SK-N-SH (cell line): ENCODE measurements around the gene TMEM74B. TPM values are rescaled to one million over a fixed set of nuclear protein-coding genes. Genes with fewer than 3 reads are reported as not detected.

ENCODE experiments used
- CTCF ChIA-PET: fragments of 300-600, 350-600 bp; formaldehyde crosslinking; extraction: SDS; loops from one replicate; lab custom pipeline; 2021; lab: Yijun Ruan, JAX
- POLR2A ChIA-PET: fragments of 350-600 bp; sonication (Branson Sonifier 250); formaldehyde crosslinking; extraction: SDS; loops from one replicate; lab custom pipeline; 2020; ENCODE audit warnings: antibody characterized with exemption, inconsistent platforms; lab: Yijun Ruan, JAX
- DNase-seq: peaks from one replicate; pipeline ENCODE4 v3.0.0; 2012
- H2AFZ ChIP-seq: fragments of 200-600 bp; sonication (generic); 2 replicates; pipeline ENCODE4 v1.8.1; 2016; ENCODE audit warnings: antibody characterized with exemption, mild to moderate bottlenecking, low read depth
- H3F3A ChIP-seq: fragments of 200-600 bp; sonication (generic); replicated peaks from 2 replicates; pipeline ENCODE3; 2016; ENCODE audit warnings: antibody characterized with exemption, mild to moderate bottlenecking; ENCODE audit not compliant: insufficient read depth
- H3K27ac ChIP-seq, 2 experiments: fragments of 200-500 bp in 1 of 2; fragments of 200-600 bp in 1 of 2; sonication (Bioruptor generic) in 1 of 2; sonication (generic), shearing (Covaris generic) in 1 of 2; 2 replicates each; pipeline versions ENCODE4 v1.5.1 to v1.6.1; 2014 to 2016; ENCODE audit warnings: low read depth in 2 of 2, inconsistent platforms in 1 of 2, low read length in 1 of 2, mild to moderate bottlenecking in 1 of 2, mixed read lengths in 1 of 2
- H3K27me3 ChIP-seq: fragments of 200-600 bp; sonication (generic), shearing (Covaris generic); 2 replicates; pipeline ENCODE4 v1.6.1; 2016; ENCODE audit warnings: mixed run types; ENCODE audit not compliant: insufficient read depth
- H3K36me3 ChIP-seq, 2 experiments: fragments of 200-500 bp in 1 of 2; fragments of 200-600 bp in 1 of 2; sonication (Bioruptor generic) in 1 of 2; sonication (generic) in 1 of 2; replicated peaks in 1 of 2; 2 replicates each; pipeline versions ENCODE3 to v1.5.1; 2014 to 2016; ENCODE audit warnings: low read length in 1 of 2, mild to moderate bottlenecking in 1 of 2; ENCODE audit not compliant: insufficient read depth in 2 of 2, control insufficient read depth in 1 of 2
- H3K4me1 ChIP-seq, 2 experiments: fragments of 200-500 bp in 1 of 2; fragments of 200-600 bp in 1 of 2; sonication (Bioruptor generic) in 1 of 2; sonication (generic), shearing (Covaris generic) in 1 of 2; 2 replicates each; pipeline versions ENCODE4 v1.5.1 to v1.6.1; 2014 to 2016; ENCODE audit warnings: low read depth in 1 of 2, low read length in 1 of 2, mixed run types in 1 of 2; ENCODE audit not compliant: insufficient read depth in 2 of 2, control insufficient read depth in 1 of 2
- H3K4me2 ChIP-seq: fragments of 200-600 bp; sonication (generic), shearing (Covaris generic); 2 replicates; pipeline ENCODE4 v1.6.1; 2017; ENCODE audit warnings: mixed run types
- H3K4me3 ChIP-seq, 2 experiments: fragments of 200-500 bp in 1 of 2; fragments of 200-600 bp in 1 of 2; sonication (Bioruptor generic) in 1 of 2; sonication (generic), shearing (Covaris generic) in 1 of 2; 2 replicates each; pipeline versions ENCODE4 v1.5.1 to v1.8.1; 2014 to 2016; ENCODE audit warnings: low read depth in 2 of 2, inconsistent platforms in 1 of 2, low read length in 1 of 2, mild to moderate bottlenecking in 1 of 2, mixed read lengths in 1 of 2, moderate library complexity in 1 of 2
- H3K79me2 ChIP-seq: fragments of 200-600 bp; sonication (generic); 2 replicates; pipeline ENCODE4 v1.8.1; 2017; ENCODE audit warnings: mild to moderate bottlenecking; ENCODE audit not compliant: insufficient read depth
- H3K9ac ChIP-seq: fragments of 200-600 bp; sonication (generic); 2 replicates; pipeline ENCODE4 v1.6.1; 2017; ENCODE audit warnings: mixed run types
- H3K9me2 ChIP-seq: fragments of 200-600 bp; sonication (generic); 2 replicates; pipeline ENCODE4 v1.6.1; 2017; ENCODE audit warnings: mixed run types
- H3K9me3 ChIP-seq: fragments of 200-600 bp; sonication (generic); 2 replicates; pipeline ENCODE4 v1.6.1; 2017; ENCODE audit warnings: mixed run types, mild to moderate bottlenecking, moderate library complexity
- H4K20me1 ChIP-seq: fragments of 200-600 bp; sonication (generic); 2 replicates; pipeline ENCODE4 v1.6.1; 2017; ENCODE audit warnings: mild to moderate bottlenecking, mixed run types; ENCODE audit not compliant: insufficient read depth
- CHD2 ChIP-seq: fragments of 150-350 bp; IDR thresholded peaks from 2 replicates; pipeline ENCODE4 v1.6.1; 2018; ENCODE audit warnings: low read length; ENCODE audit not compliant: partially characterized antibody
- FOXM1 ChIP-seq: IDR thresholded peaks from 2 replicates; pipeline ENCODE4 v1.4.0; 2012; ENCODE audit warnings: low read depth, mild to moderate bottlenecking
- NFIC ChIP-seq: IDR thresholded peaks from 2 replicates; pipeline ENCODE4 v1.4.0; 2012; ENCODE audit warnings: borderline replicate concordance
- NRF1 ChIP-seq: IDR thresholded peaks from 2 replicates; pipeline ENCODE4 v1.6.1; 2012; ENCODE audit warnings: low read depth, mild to moderate bottlenecking, low read length
- RAD21 ChIP-seq: IDR thresholded peaks from 2 replicates; pipeline ENCODE4 v1.6.1; 2012; ENCODE audit warnings: mild to moderate bottlenecking, low read length
- RFX5 ChIP-seq: IDR thresholded peaks from 2 replicates; pipeline ENCODE4 v1.6.1; 2012; ENCODE audit warnings: mild to moderate bottlenecking, improper control_type of control experiment, low read length
- SMC3 ChIP-seq: IDR thresholded peaks from 2 replicates; pipeline ENCODE4 v1.6.1; 2012; ENCODE audit warnings: low read depth, low read length, improper control_type of control experiment
- TAF1 ChIP-seq: IDR thresholded peaks from 2 replicates; pipeline ENCODE4 v1.6.1; 2012; ENCODE audit warnings: low read depth, mild to moderate bottlenecking, low read length, moderate library complexity, borderline replicate concordance
- USF1 ChIP-seq: IDR thresholded peaks from 2 replicates; pipeline ENCODE4 v1.4.0; 2012; ENCODE audit warnings: low read depth, borderline replicate concordance
- USF2 ChIP-seq: fragments of 150-350 bp; IDR thresholded peaks from 2 replicates; pipeline ENCODE4 v1.6.1; 2017; ENCODE audit warnings: antibody characterized with exemption, low read length, low read depth, borderline replicate concordance
- YY1 ChIP-seq: IDR thresholded peaks from 2 replicates; pipeline ENCODE4 v1.4.0; 2012; ENCODE audit warnings: low read depth, mild to moderate bottlenecking
- ZBTB33 ChIP-seq: IDR thresholded peaks from 2 replicates; pipeline ENCODE4 v1.4.0; 2012; ENCODE audit warnings: low read depth, borderline replicate concordance
- WGBS: methylation state at CpG from one replicate; pipeline ENCODE4 v1.1.6; 2017; ENCODE audit warnings: low lambda C conversion rate; 5-methylcytosine and 5-hydroxymethylcytosine counted together
- polyA plus RNA-seq, 3 experiments: library from polyadenylated mRNA; depleted of rRNA; stranded (reverse); fragments of >200 nt; gene quantifications; 2 replicates each; pipeline ENCODE4 v1.2.3, GENCODE V29; 2012
- TF ChIP-seq, protein P1 (sequence below): fragments of 200-600 bp; sonication (generic); IDR thresholded peaks from 2 replicates; pipeline ENCODE4 v1.6.1; 2017; ENCODE audit warnings: antibody characterized with exemption, mild to moderate bottlenecking, moderate library complexity
- TF ChIP-seq, protein P2 (sequence below): IDR thresholded peaks from 2 replicates; pipeline ENCODE4 v1.6.1; 2012; ENCODE audit warnings: mild to moderate bottlenecking, low read depth, low read length, moderate library complexity

TMEM74B gene
- polyA plus RNA-seq, 1 of the 3 experiments (the other 2 are of a cell fraction), result 1.8 TPM

DNA sequence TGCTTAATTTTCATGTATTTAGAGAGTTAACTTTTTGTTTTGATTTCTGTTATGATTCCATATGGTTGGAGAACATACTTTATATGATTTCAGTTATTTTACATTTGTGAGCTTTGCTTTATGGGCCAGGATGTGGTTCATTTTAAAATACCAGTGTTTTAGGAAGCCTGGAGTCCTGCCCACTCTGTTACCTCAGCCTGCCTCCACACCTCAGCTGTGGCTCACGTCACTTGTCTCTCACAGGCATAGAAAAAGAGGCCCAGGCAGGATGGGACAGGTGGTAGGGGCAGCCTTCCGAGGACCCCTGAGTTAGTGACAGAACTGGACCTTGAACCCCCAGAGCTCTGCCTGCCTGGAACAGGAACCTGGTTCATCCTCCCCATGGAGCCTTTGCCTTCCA lies 50.4 kb downstream of the TMEM74B start:
- H2AFZ ChIP-seq, result no peak overlapping the region
- 90% methylated on average over 1 of the region's 2 CpGs for WGBS
- no peak for TF ChIP-seq NFIC
- no peak for TF ChIP-seq TAF1
- TF ChIP-seq CHD2, result no peak
- TF ChIP-seq, protein P1, sequence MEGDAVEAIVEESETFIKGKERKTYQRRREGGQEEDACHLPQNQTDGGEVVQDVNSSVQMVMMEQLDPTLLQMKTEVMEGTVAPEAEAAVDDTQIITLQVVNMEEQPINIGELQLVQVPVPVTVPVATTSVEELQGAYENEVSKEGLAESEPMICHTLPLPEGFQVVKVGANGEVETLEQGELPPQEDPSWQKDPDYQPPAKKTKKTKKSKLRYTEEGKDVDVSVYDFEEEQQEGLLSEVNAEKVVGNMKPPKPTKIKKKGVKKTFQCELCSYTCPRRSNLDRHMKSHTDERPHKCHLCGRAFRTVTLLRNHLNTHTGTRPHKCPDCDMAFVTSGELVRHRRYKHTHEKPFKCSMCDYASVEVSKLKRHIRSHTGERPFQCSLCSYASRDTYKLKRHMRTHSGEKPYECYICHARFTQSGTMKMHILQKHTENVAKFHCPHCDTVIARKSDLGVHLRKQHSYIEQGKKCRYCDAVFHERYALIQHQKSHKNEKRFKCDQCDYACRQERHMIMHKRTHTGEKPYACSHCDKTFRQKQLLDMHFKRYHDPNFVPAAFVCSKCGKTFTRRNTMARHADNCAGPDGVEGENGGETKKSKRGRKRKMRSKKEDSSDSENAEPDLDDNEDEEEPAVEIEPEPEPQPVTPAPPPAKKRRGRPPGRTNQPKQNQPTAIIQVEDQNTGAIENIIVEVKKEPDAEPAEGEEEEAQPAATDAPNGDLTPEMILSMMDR, result no peak
- TF ChIP-seq USF1, result no peak
- TF ChIP-seq ZBTB33, result no peak
- no peak for TF ChIP-seq FOXM1
- TF ChIP-seq RAD21, result no peak
- TF ChIP-seq USF2, result no peak
- no peak for TF ChIP-seq RFX5
- TF ChIP-seq, all 33 proteins: peak for 0
- Histone ChIP-seq H4K20me1 (peaks cover 3% of the 10 kb centered on the region), H3F3A (no peaks in the 10 kb centered on the region), H3K4me1 (no peaks in the 10 kb centered on the region), H3K4me3 (no peak overlapping the region), H3K9me3 (no peaks in the 10 kb centered on the region), H3K79me2 (peaks cover 45% of the 10 kb centered on the region), H3K4me2 (no peak overlapping the region), H3K27ac (no peak overlapping the region), H3K9me2 (no peaks in the 10 kb centered on the region), H3K36me3 (peaks cover 75 to 81% of the 10 kb centered on the region in 2 experiments), H3K27me3 (no peaks in the 10 kb centered on the region), H3K9ac (no peak overlapping the region)
- POLR2A ChIA-PET, result no interaction called here
- DNase-seq, result no peak
- CTCF ChIA-PET, result interaction anchor here (1.2 to 1.3 kb wide), 2 partner anchors 31 to 79 kb away, joined by 3 to 4 read pairs; no protein-coding TSS in a partner anchor

DNA sequence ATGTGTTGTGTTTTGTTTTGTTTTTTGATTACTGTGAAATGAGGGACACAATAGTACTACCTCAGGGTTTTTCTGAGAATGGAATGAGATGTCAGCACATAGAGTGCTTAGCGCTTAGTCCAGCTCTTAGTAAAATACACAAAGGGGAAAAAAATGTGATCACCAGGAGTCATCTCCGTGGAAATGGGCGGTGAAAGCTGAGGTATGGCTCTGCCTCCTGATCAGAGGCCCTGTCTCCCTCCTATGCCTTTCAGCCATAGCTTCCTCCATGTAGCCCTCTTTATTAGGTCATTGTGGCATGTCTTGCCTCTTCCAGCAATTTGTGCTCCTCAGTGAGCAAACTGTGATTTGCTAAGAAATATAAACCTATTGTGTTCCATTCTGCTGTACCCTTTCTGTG lies 53.4 kb downstream of the TMEM74B start:
- H2AFZ ChIP-seq, result no peak overlapping the region
- DNase-seq, result no peak
- no peak overlapping the region for H3K27ac ChIP-seq
- POLR2A ChIA-PET, result no interaction called here
- H3F3A ChIP-seq, result no peaks in the 10 kb centered on the region
- 98% methylated on average over 3 of the region's 3 CpGs for WGBS
- H3K4me3 ChIP-seq, result no peak overlapping the region
- H3K4me1 ChIP-seq, result no peaks in the 10 kb centered on the region
- H3K79me2 ChIP-seq, result peaks cover 45% of the 10 kb centered on the region
- no peaks in the 10 kb centered on the region for H3K27me3 ChIP-seq
- H4K20me1 ChIP-seq, result peaks cover 3% of the 10 kb centered on the region
- no peak overlapping the region for H3K4me2 ChIP-seq
- no peak overlapping the region for H3K9ac ChIP-seq
- no peak for TF ChIP-seq SMC3
- TF ChIP-seq YY1, result no peak
- TF ChIP-seq NRF1, result no peak
- no peak for TF ChIP-seq NFIC
- TF ChIP-seq, protein P2, sequence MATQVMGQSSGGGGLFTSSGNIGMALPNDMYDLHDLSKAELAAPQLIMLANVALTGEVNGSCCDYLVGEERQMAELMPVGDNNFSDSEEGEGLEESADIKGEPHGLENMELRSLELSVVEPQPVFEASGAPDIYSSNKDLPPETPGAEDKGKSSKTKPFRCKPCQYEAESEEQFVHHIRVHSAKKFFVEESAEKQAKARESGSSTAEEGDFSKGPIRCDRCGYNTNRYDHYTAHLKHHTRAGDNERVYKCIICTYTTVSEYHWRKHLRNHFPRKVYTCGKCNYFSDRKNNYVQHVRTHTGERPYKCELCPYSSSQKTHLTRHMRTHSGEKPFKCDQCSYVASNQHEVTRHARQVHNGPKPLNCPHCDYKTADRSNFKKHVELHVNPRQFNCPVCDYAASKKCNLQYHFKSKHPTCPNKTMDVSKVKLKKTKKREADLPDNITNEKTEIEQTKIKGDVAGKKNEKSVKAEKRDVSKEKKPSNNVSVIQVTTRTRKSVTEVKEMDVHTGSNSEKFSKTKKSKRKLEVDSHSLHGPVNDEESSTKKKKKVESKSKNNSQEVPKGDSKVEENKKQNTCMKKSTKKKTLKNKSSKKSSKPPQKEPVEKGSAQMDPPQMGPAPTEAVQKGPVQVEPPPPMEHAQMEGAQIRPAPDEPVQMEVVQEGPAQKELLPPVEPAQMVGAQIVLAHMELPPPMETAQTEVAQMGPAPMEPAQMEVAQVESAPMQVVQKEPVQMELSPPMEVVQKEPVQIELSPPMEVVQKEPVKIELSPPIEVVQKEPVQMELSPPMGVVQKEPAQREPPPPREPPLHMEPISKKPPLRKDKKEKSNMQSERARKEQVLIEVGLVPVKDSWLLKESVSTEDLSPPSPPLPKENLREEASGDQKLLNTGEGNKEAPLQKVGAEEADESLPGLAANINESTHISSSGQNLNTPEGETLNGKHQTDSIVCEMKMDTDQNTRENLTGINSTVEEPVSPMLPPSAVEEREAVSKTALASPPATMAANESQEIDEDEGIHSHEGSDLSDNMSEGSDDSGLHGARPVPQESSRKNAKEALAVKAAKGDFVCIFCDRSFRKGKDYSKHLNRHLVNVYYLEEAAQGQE, result no peak
- H3K9me3 ChIP-seq, result no peaks in the 10 kb centered on the region
- no peaks in the 10 kb centered on the region for H3K9me2 ChIP-seq
- peaks cover 72 to 79% of the 10 kb centered on the region in 2 experiments for H3K36me3 ChIP-seq
- CTCF ChIA-PET, result interaction anchor here (2.0 kb wide), 1 partner anchor 23 kb away, joined by 7 read pairs; no protein-coding TSS in a partner anchor
